Panc1 (cell line): ENCODE data around the gene ARHGAP12. TPM values are rescaled to one million over a fixed set of nuclear protein-coding genes. Genes with fewer than 3 reads are reported as not detected.

ENCODE experiments used
- ATAC-seq: fragments of 200-7000 bp; cut with Tn5 transposase; 2 replicates; pipeline ENCODE4 v1.9.1; 2020; ENCODE audit warnings: mild to moderate bottlenecking, moderate library complexity
- BruUV-seq: library from RNA; stranded (reverse); fragments of 400-500 nt; replicated peaks from 2 replicates; lab custom pipeline; 2021; lab: Mats Ljungman, UMichigan
- CTCF ChIA-PET: fragments of 300-600 bp; sonication (Branson Sonifier 250); formaldehyde crosslinking; loops from one replicate; lab custom pipeline; 2022; ENCODE audit warnings: antibody characterized with exemption; lab: Charles Lee
- POLR2A ChIA-PET: fragments of 300-600 bp; sonication (Branson Sonifier 250); formaldehyde crosslinking; loops from one replicate; lab custom pipeline; 2022; ENCODE audit warnings: antibody characterized with exemption; lab: Charles Lee
- DNase-seq: peaks from one replicate; pipeline ENCODE4 v3.0.0-alpha.2; 2010; ENCODE audit warnings: low read depth, low spot score
- H3K27ac ChIP-seq: 2 replicates; pipeline ENCODE4 v1.5.1; 2011; ENCODE audit warnings: mild to moderate bottlenecking, low read length, inconsistent platforms
- H3K27me3 ChIP-seq: fragments of 200-500 bp; sonication (Bioruptor generic); 2 replicates; pipeline ENCODE4 v1.6.0; 2014; ENCODE audit warnings: low read length, inconsistent platforms; ENCODE audit not compliant: control insufficient read depth, insufficient read depth
- H3K36me3 ChIP-seq: fragments of 200-500 bp; sonication (Bioruptor generic); 2 replicates; pipeline ENCODE4 v1.5.1; 2014; ENCODE audit warnings: inconsistent platforms, mild to moderate bottlenecking, low read length, moderate library complexity; ENCODE audit not compliant: control insufficient read depth, insufficient read depth
- H3K4me1 ChIP-seq: 2 replicates; pipeline ENCODE4 v1.5.1; 2011; ENCODE audit warnings: inconsistent platforms, mild to moderate bottlenecking, low read length, moderate library complexity; ENCODE audit not compliant: control insufficient read depth, insufficient read depth
- H3K4me3 ChIP-seq, 2 experiments: 2 replicates each; pipeline ENCODE4 v1.5.1; 2011 to 2012; ENCODE audit warnings: low read depth in 2 of 2, low read length in 2 of 2, mild to moderate bottlenecking in 2 of 2, inconsistent platforms in 1 of 2, moderate library complexity in 1 of 2
- H3K9me3 ChIP-seq: fragments of 200-500 bp; sonication (Bioruptor generic); 2 replicates; pipeline ENCODE4 v1.5.1; 2014; ENCODE audit warnings: low read depth, mild to moderate bottlenecking, inconsistent platforms, low read length, moderate library complexity; ENCODE audit not compliant: control insufficient read depth, insufficient read depth
- CTCF ChIP-seq: fragments of 450-650 bp; IDR thresholded peaks from 2 replicates; pipeline ENCODE4 v1.5.1; 2017; ENCODE audit warnings: mild to moderate bottlenecking
- POLR2AphosphoS5 ChIP-seq: IDR thresholded peaks from 2 replicates; pipeline ENCODE4 v1.6.1; 2012; ENCODE audit warnings: mild to moderate bottlenecking, low read depth, low read length, moderate library complexity
- REST ChIP-seq, 2 experiments: IDR thresholded peaks; 2 replicates each; pipeline ENCODE4 v1.6.1; 2011 to 2012; ENCODE audit warnings: low read depth in 2 of 2, control low read depth in 1 of 2, low read length in 1 of 2, mild to moderate bottlenecking in 1 of 2, moderate library complexity in 1 of 2; ENCODE audit not compliant: insufficient read depth in 1 of 2
- SIN3A ChIP-seq: IDR thresholded peaks from 2 replicates; pipeline ENCODE4 v1.6.1; 2012; ENCODE audit warnings: low read depth, mild to moderate bottlenecking, low read length, moderate library complexity, borderline replicate concordance; ENCODE audit not compliant: insufficient read depth
- TCF7L2 ChIP-seq: IDR thresholded peaks from 2 replicates; pipeline ENCODE4 v1.6.1; 2011; ENCODE audit warnings: mild to moderate bottlenecking, low read depth, low read length, inconsistent platforms
- in situ Hi-C: cut with HindIII; loops from 2 replicates; pipeline ENCODE4 v1.10.0; 2016; ENCODE audit warnings: low sequenced_read_pairs, low pct_unique_long_range_greater_than_20kb
- intact Hi-C: fragments of 100-400 bp; cut with micrococcal nuclease; formaldehyde crosslinking; loops from one replicate; pipeline ENCODE4 v1.10.0; 2022; ENCODE audit not compliant: unreplicated experiment
- total RNA-seq: library from RNA; stranded (reverse); gene quantifications from one replicate; pipeline ENCODE4 v1.2.1, GENCODE V29; 2021; ENCODE audit not compliant: unreplicated experiment

The ARHGAP12 gene
- total RNA-seq, 1 experiment from 2014 or later: 22.9 TPM

GRCh38 chr10:31875608-31876007, 53.0 kb downstream of the ARHGAP12 start:
- intact Hi-C loops (no loop called here), in situ Hi-C loops (no loop called here)
- POLR2A ChIA-PET: no interaction called here
- Histone ChIP-seq H3K36me3 (no peaks in the 10 kb centered on the region), H3K9me3 (no peaks in the 10 kb centered on the region), H3K4me3 (no peak overlapping the region), H3K27me3 (no peaks in the 10 kb centered on the region), H3K4me1 (peaks cover 12% of the 10 kb centered on the region), H3K27ac (no peak overlapping the region)
- no peak for TF ChIP-seq REST (IDR thresholded peaks at IDR 0.05; ENCODE audit: insufficient read depth in 1 of 2, low read depth in 2 of 2, low read length in 1 of 2)
- TF ChIP-seq TCF7L2: no peak
- TF ChIP-seq POLR2AphosphoS5: no peak
- no peak for TF ChIP-seq CTCF
- TF ChIP-seq SIN3A: no peak
- DNase-seq: no peak
- ATAC-seq: no peak
- BruUV-seq: no TSS peak
- CTCF ChIA-PET: no interaction called here

GRCh38 chr10:31873724-31874123, 54.9 kb downstream of the ARHGAP12 start:
- Histone ChIP-seq H3K4me1 (peaks cover 18% of the 10 kb centered on the region), H3K9me3 (no peaks in the 10 kb centered on the region), H3K36me3 (no peaks in the 10 kb centered on the region), H3K27me3 (no peaks in the 10 kb centered on the region), H3K27ac (no peak overlapping the region), H3K4me3 (no peak overlapping the region)
- in situ Hi-C loops (no loop called here), intact Hi-C loops (no loop called here)
- DNase-seq: no peak
- POLR2A ChIA-PET: no interaction called here
- no peak for ATAC-seq
- no TSS peak for BruUV-seq
- no peak for TF ChIP-seq POLR2AphosphoS5
- no peak for TF ChIP-seq SIN3A
- TF ChIP-seq TCF7L2: no peak
- TF ChIP-seq CTCF: no peak
- no peak for TF ChIP-seq REST (IDR thresholded peaks at IDR 0.05; ENCODE audit: insufficient read depth in 1 of 2, low read depth in 2 of 2, low read length in 1 of 2)
- CTCF ChIA-PET: no interaction called here
